Neuron (in vitro differentiated cells): ENCODE measurements around the gene TTYH3.

ENCODE experiments used
- H2AFZ ChIP-seq: one replicate; pipeline ENCODE4 v1.6.1; 2013; ENCODE audit warnings: low read depth, mild to moderate bottlenecking, inconsistent platforms, low read length, moderate library complexity
- H3K27me3 ChIP-seq: one replicate; pipeline ENCODE4 v1.6.1; 2013; ENCODE audit warnings: low read length; ENCODE audit not compliant: insufficient read depth
- H3K36me3 ChIP-seq: one replicate; pipeline ENCODE4 v1.6.1; 2013; ENCODE audit warnings: low read length; ENCODE audit not compliant: insufficient read depth
- H3K4me1 ChIP-seq: one replicate; pipeline ENCODE4 v1.6.1; 2013; ENCODE audit warnings: low read length; ENCODE audit not compliant: insufficient read depth
- H3K4me3 ChIP-seq: 2 replicates; pipeline ENCODE4 v1.5.1; 2013; ENCODE audit warnings: mild to moderate bottlenecking, low read length, moderate library complexity
- H3K9me3 ChIP-seq: one replicate; pipeline ENCODE4 v1.6.1; 2013; ENCODE audit warnings: low read length

The TTYH3 gene

GRCh38 chr7:2708041-2708440 is 76.3 kb downstream of the TTYH3 start:
- no peak overlapping the region for H3K4me3 ChIP-seq
- no peak overlapping the region for H2AFZ ChIP-seq
- no peaks in the 10 kb centered on the region for H3K27me3 ChIP-seq
- H3K36me3 ChIP-seq, result no peaks in the 10 kb centered on the region
- no peaks in the 10 kb centered on the region for H3K9me3 ChIP-seq
- H3K4me1 ChIP-seq, result peaks cover 8% of the 10 kb centered on the region

- H3K9me3 ChIP-seq, result no peaks in the 10 kb centered on the region
- H2AFZ ChIP-seq, result no peak overlapping the region
- no peak overlapping the region for H3K4me3 ChIP-seq
- H3K36me3 ChIP-seq, result no peaks in the 10 kb centered on the region
- H3K4me1 ChIP-seq, result peaks cover 15% of the 10 kb centered on the region
- H3K27me3 ChIP-seq, result no peaks in the 10 kb centered on the region
Observed at GRCh38 chr7:2708547-2709310, 76.9 kb downstream of the TTYH3 start.

GRCh38 chr7:2709553-2710285 is 77.9 kb downstream of the TTYH3 start:
- no peaks in the 10 kb centered on the region for H3K27me3 ChIP-seq
- no peak overlapping the region for H2AFZ ChIP-seq
- peaks cover 18% of the 10 kb centered on the region for H3K4me1 ChIP-seq
- H3K4me3 ChIP-seq, result no peak overlapping the region
- H3K9me3 ChIP-seq, result no peaks in the 10 kb centered on the region
- no peaks in the 10 kb centered on the region for H3K36me3 ChIP-seq

GRCh38 chr7:2710286-2710655 is 78.5 kb downstream of the TTYH3 start:
- Histone ChIP-seq H3K27me3 (no peaks in the 10 kb centered on the region), H3K9me3 (peaks cover 3% of the 10 kb centered on the region), H3K4me3 (no peak overlapping the region), H3K36me3 (no peaks in the 10 kb centered on the region), H3K4me1 (peaks cover 18% of the 10 kb centered on the region), H2AFZ (no peak overlapping the region)

GRCh38 chr7:2710901-2711551 is 79.2 kb downstream of the TTYH3 start:
- no peak overlapping the region for H2AFZ ChIP-seq

GRCh38 chr7:2711895-2712675 is 80.3 kb downstream of the TTYH3 start:
- Histone ChIP-seq H3K27me3 (no peaks in the 10 kb centered on the region), H3K9me3 (peaks cover 3% of the 10 kb centered on the region), H3K36me3 (no peaks in the 10 kb centered on the region), H3K4me1 (peaks cover 17% of the 10 kb centered on the region), H3K4me3 (no peak overlapping the region), H2AFZ (no peak overlapping the region)

More at GRCh38 chr7:2710901-2711551, 79.2 kb downstream of the TTYH3 start:
- H3K36me3 ChIP-seq, result no peaks in the 10 kb centered on the region
- H3K9me3 ChIP-seq, result peaks cover 3% of the 10 kb centered on the region
- H3K4me3 ChIP-seq, result no peak overlapping the region
- H3K4me1 ChIP-seq, result peaks cover 18% of the 10 kb centered on the region
- H3K27me3 ChIP-seq, result no peaks in the 10 kb centered on the region

GRCh38 chr7:2713370-2713769 is 81.6 kb downstream of the TTYH3 start:
- Histone ChIP-seq H2AFZ (no peak overlapping the region), H3K9me3 (peaks cover 3% of the 10 kb centered on the region), H3K27me3 (no peaks in the 10 kb centered on the region), H3K36me3 (no peaks in the 10 kb centered on the region), H3K4me1 (peaks cover 16% of the 10 kb centered on the region), H3K4me3 (no peak overlapping the region)

GRCh38 chr7:2713978-2714377 is 82.2 kb downstream of the TTYH3 start:
- peaks cover 16% of the 10 kb centered on the region for H3K4me1 ChIP-seq
- H3K27me3 ChIP-seq, result no peaks in the 10 kb centered on the region
- H2AFZ ChIP-seq, result no peak overlapping the region

More at GRCh38 chr7:2713978-2714377, 82.2 kb downstream of the TTYH3 start:
- Histone ChIP-seq H3K9me3 (peaks cover 3% of the 10 kb centered on the region), H3K4me3 (no peak overlapping the region), H3K36me3 (no peaks in the 10 kb centered on the region)
